ENCODE results near the gene CCDC150.
A peak's percentile ranks its signal among the peaks of the same experiment; 100 is the strongest.
"Not testable (repeated sequence)": the region's sequence is repeated elsewhere in the genome, so short reads cannot be mapped to it uniquely, and the experiment has no call there.

CCDC150 gene

DNA sequence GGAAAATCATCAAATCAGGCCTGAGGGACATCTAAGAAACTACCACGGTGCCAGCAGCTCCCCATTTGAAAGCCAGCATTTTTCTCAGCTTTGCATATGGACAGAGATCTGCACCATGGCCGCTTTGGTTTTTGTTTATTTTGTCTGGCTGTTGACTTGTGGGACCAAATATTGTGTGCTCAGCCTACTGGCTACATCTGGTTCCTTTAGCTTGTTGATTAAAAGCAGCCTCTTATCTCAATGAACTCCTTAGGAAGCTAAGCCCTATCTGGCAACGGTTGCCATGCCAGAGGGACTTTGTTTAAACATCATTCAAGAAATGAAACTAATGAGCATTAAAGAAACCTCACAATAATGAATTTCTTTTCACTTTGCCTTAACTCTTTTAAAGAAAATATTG is 32.4 kb upstream of the CCDC150 start:
- no peak for DNase-seq (ENCODE audit: low read depth)
- H3K4me3 ChIP-seq (ENCODE audit: low read length), result no peak overlapping the region
- no peak for TF ChIP-seq CTCF (conservative IDR thresholded peaks at IDR 0.05; ENCODE audit: low read depth, low read length)

GRCh38 chr2:196607896-196608295 is 31.6 kb upstream of the CCDC150 start:
- not testable (repeated sequence) for DNase-seq (ENCODE audit: low read depth); H3K4me3 ChIP-seq (ENCODE audit: low read length)

GRCh38 chr2:196609806-196610205 is 29.7 kb upstream of the CCDC150 start:
- no peak overlapping the region for H3K4me3 ChIP-seq (ENCODE audit: low read length)
- TF ChIP-seq CTCF (conservative IDR thresholded peaks at IDR 0.05; ENCODE audit: low read depth, low read length), result no peak
- no peak for DNase-seq (ENCODE audit: low read depth)

GRCh38 chr2:196610796-196611195 is 28.7 kb upstream of the CCDC150 start:
- DNase-seq (ENCODE audit: low read depth), result no peak
- TF ChIP-seq CTCF (conservative IDR thresholded peaks at IDR 0.05; ENCODE audit: low read depth, low read length), result no peak
- no peak overlapping the region for H3K4me3 ChIP-seq (ENCODE audit: low read length)

DNA sequence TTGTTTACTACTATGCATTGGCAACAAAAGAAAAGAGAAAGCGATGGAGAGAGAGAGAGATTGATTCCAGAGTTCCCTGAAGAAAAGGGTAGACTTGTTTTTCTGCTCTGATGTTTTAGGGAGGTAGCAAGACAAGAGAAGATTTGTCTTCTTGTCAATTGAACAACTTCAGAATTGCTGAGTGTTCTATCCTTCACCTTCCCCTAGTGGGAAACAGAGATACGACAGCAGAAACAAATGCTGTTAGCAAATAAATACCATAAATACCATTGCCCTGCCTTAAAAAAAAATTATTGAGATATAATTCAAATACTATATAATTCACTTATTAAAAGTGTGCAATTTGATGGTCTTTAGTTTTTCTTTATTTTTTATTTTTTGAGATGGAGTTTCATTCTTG is 26.2 kb upstream of the CCDC150 start:
- peak; percentile 18 for TF ChIP-seq CTCF (conservative IDR thresholded peaks at IDR 0.05; ENCODE audit: low read depth, low read length)
- DNase-seq (ENCODE audit: low read depth), result no peak
- H3K4me3 ChIP-seq (ENCODE audit: low read length), result no peak overlapping the region

DNA sequence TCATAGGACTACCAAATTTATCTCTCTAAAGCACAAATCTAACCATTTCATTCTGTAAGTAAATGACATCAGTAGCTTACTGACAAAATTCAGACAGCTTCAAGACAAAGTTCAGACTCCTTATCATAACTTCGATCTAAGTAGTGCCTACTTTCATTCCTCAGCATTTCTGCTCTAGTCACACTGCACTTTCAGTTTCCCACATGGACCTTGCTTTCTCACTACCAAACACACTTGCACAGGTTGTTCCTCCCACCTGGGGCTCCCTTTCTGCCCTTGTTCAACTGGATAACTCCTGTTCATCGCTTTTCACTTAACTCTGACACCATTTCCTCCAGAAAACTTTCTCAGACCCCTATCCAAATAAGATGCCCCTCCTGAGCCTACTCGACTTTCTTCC is 22.1 kb upstream of the CCDC150 start:
- H3K4me3 ChIP-seq (ENCODE audit: low read length), result no peak overlapping the region
- DNase-seq (ENCODE audit: low read depth), result no peak
- no peak for TF ChIP-seq CTCF (conservative IDR thresholded peaks at IDR 0.05; ENCODE audit: low read depth, low read length)

- no peak for DNase-seq (ENCODE audit: low read depth)
- no peak for TF ChIP-seq CTCF (conservative IDR thresholded peaks at IDR 0.05; ENCODE audit: low read depth, low read length)
- H3K4me3 ChIP-seq (ENCODE audit: low read length), result no peak overlapping the region
Observed at GRCh38 chr2:196618661-196619060, 20.9 kb upstream of the CCDC150 start.

GRCh38 chr2:196630531-196630930 is 9.0 kb upstream of the CCDC150 start:
- no peak for TF ChIP-seq CTCF (conservative IDR thresholded peaks at IDR 0.05; ENCODE audit: low read depth, low read length)
- no peak overlapping the region for H3K4me3 ChIP-seq (ENCODE audit: low read length)
- no peak for DNase-seq (ENCODE audit: low read depth)

All from retinal pigment epithelial cell (primary cell).